H1 (cell line): Measurements from ENCODE around the gene SF3B6. TPM values are rescaled to one million over a fixed set of nuclear protein-coding genes. Genes with fewer than 3 reads are reported as not detected.

Source experiments
- ASH2L ChIP-seq: fragments of 200-600, 300-600 bp; sonication (generic); IDR thresholded peaks from one replicate; pipeline ENCODE4 v1.7.1; 2017; ENCODE audit warnings: low read length
- ATF2 ChIP-seq: IDR thresholded peaks from 2 replicates; pipeline ENCODE4 v1.6.1; 2012; ENCODE audit warnings: low read length, inconsistent platforms
- BACH1 ChIP-seq: IDR thresholded peaks from 2 replicates; pipeline ENCODE4 v1.6.1; 2012; ENCODE audit warnings: low read length, improper control_type of control experiment
- BCL11A ChIP-seq, 2 experiments: IDR thresholded peaks; one replicate each; pipeline ENCODE4 v1.6.1; 2011; ENCODE audit warnings: low read depth in 2 of 2, low read length in 2 of 2, mild to moderate bottlenecking in 2 of 2
- CBX8 ChIP-seq: fragments of 300-800, 300-1000 bp; sonication (generic); IDR thresholded peaks from 2 replicates; pipeline ENCODE4 v1.7.1; 2016; ENCODE audit warnings: low read depth, low read length, borderline replicate concordance
- CTCF ChIP-seq, 3 experiments: IDR thresholded peaks; 1 replicate in 2 of 3; 2 replicates in 1 of 3; pipeline versions ENCODE4 v1.5.1 to v1.6.1; 2011; ENCODE audit warnings: low read length in 3 of 3, mild to moderate bottlenecking in 3 of 3, inconsistent platforms in 2 of 3, low read depth in 1 of 3, moderate library complexity in 1 of 3; ENCODE audit not compliant: insufficient read depth in 1 of 3; ENCODE audit errors: control extremely low read depth in 1 of 3
- EGR1 ChIP-seq: IDR thresholded peaks from 2 replicates; pipeline ENCODE4 v1.6.1; 2011; ENCODE audit warnings: low read depth, low read length, borderline replicate concordance
- EP300 ChIP-seq, 2 experiments: IDR thresholded peaks; 1 replicate in 1 of 2; 2 replicates in 1 of 2; pipeline ENCODE4 v1.6.1; 2011 to 2012; ENCODE audit warnings: low read depth in 2 of 2, low read length in 2 of 2, mild to moderate bottlenecking in 2 of 2, borderline replicate concordance in 1 of 2, inconsistent platforms in 1 of 2, moderate library complexity in 1 of 2
- EZH2 ChIP-seq: fragments of 200-600 bp; sonication (generic); IDR thresholded peaks from 2 replicates; pipeline ENCODE4 v1.7.1; 2012; ENCODE audit warnings: low read depth, mild to moderate bottlenecking, moderate library complexity, low read length, inconsistent platforms; ENCODE audit not compliant: severe bottlenecking
- GABPA ChIP-seq: IDR thresholded peaks from 2 replicates; pipeline ENCODE4 v1.6.1; 2011; ENCODE audit warnings: mild to moderate bottlenecking, low read length, moderate library complexity, borderline replicate concordance; ENCODE audit not compliant: insufficient read depth
- GTF2F1 ChIP-seq: IDR thresholded peaks from 2 replicates; pipeline ENCODE4 v1.6.1; 2012; ENCODE audit warnings: low read depth, low read length, improper control_type of control experiment, borderline replicate concordance
- HDAC6 ChIP-seq: IDR thresholded peaks from one replicate; pipeline ENCODE4 v1.7.1; 2012; ENCODE audit warnings: low read depth, mild to moderate bottlenecking, inconsistent platforms, low read length, moderate library complexity
- JUN ChIP-seq: IDR thresholded peaks from 2 replicates; pipeline ENCODE4 v1.6.1; 2011; ENCODE audit warnings: low read depth, mild to moderate bottlenecking, improper control_type of control experiment, low read length
- JUND ChIP-seq: IDR thresholded peaks from 2 replicates; pipeline ENCODE4 v1.6.1; 2011; ENCODE audit warnings: mild to moderate bottlenecking, improper control_type of control experiment, low read length
- NANOG ChIP-seq: IDR thresholded peaks from 2 replicates; pipeline ENCODE4 v1.6.1; 2011; ENCODE audit warnings: low read length, low read depth, mild to moderate bottlenecking, inconsistent platforms; ENCODE audit not compliant: insufficient read depth, poor library complexity, severe bottlenecking
- NRF1 ChIP-seq: IDR thresholded peaks from 2 replicates; pipeline ENCODE4 v1.6.1; 2011; ENCODE audit warnings: mild to moderate bottlenecking, low read depth, low read length, improper control_type of control experiment
- POLR2A ChIP-seq, 2 experiments: IDR thresholded peaks; 1 replicate in 1 of 2; 2 replicates in 1 of 2; pipeline ENCODE4 v1.6.1; 2011; ENCODE audit warnings: low read depth in 2 of 2, low read length in 2 of 2, mild to moderate bottlenecking in 2 of 2; ENCODE audit errors: control extremely low read depth in 1 of 2
- POU5F1 ChIP-seq: IDR thresholded peaks from 2 replicates; pipeline ENCODE4 v1.6.1; 2011; ENCODE audit warnings: low read depth, mild to moderate bottlenecking, low read length, moderate library complexity
- SAP30 ChIP-seq: fragments of 300-600 bp; sonication (generic); IDR thresholded peaks from 2 replicates; pipeline ENCODE4 v1.7.1; 2012; ENCODE audit warnings: low read length, moderate library complexity, mild to moderate bottlenecking, inconsistent platforms; ENCODE audit not compliant: insufficient read depth, insufficient replicate concordance
- SIX5 ChIP-seq: IDR thresholded peaks from 2 replicates; pipeline ENCODE4 v1.6.1; 2011; ENCODE audit warnings: mild to moderate bottlenecking, low read depth, low read length
- SRF ChIP-seq: IDR thresholded peaks from 2 replicates; pipeline ENCODE4 v1.6.1; 2011; ENCODE audit warnings: mild to moderate bottlenecking, low read depth, low read length, moderate library complexity
- TCF12 ChIP-seq: IDR thresholded peaks from 2 replicates; pipeline ENCODE4 v1.6.1; 2011; ENCODE audit warnings: low read depth, mild to moderate bottlenecking, low read length
- polyA plus RNA-seq, 7 experiments: library from polyadenylated mRNA; depleted of rRNA in 3 of 7; stranded (reverse) in 5 of 7; unstranded in 2 of 7; fragments of >200 nt in 5 of 7; fragments of 200-250 nt in 2 of 7; gene quantifications; 1 replicate in 5 of 7; 2 replicates in 1 of 7; 4 replicates in 1 of 7; pipeline versions ENCODE4 v1.2.1 to v1.2.3, GENCODE V29; 2011 to 2013; ENCODE audit warnings: missing spikeins in 2 of 7, mixed read lengths in 2 of 7
- total RNA-seq: library from RNA; stranded (reverse); fragmentation: NEBNext Ultra II Directional; extraction: Animal tissue kit (Norgen Biotek cat#: 25700); gene quantifications from 2 replicates; pipeline ENCODE4 v1.2.1, GENCODE V29; 2021

The SF3B6 gene
- total and polyA plus RNA-seq, 2 of the 8 experiments (the other 6 are each of a cell fraction or from before 2014, with no cell fraction given): 126 to 155 TPM

GRCh38 chr2:24049485-24050021, 26.6 kb downstream of the SF3B6 start, which contains the start of gene FKBP1B (continued):
- TF ChIP-seq SIX5: no peak
- TF ChIP-seq POU5F1: no peak
- TF ChIP-seq ATF2: no peak
- TF ChIP-seq EZH2: no peak
- TF ChIP-seq SAP30: no peak
- no peak for TF ChIP-seq TCF12
- peak; percentile 67 to 70 for TF ChIP-seq POLR2A (IDR thresholded peaks at IDR 0.05; ENCODE audit: control extremely low read depth in 1 of 2, low read depth in 2 of 2, low read length in 2 of 2)
- no peak for TF ChIP-seq EGR1
- no peak for TF ChIP-seq BCL11A (IDR thresholded peaks at IDR 0.05; ENCODE audit: low read depth in 2 of 2, low read length in 2 of 2)
- TF ChIP-seq BACH1: no peak
- no peak for TF ChIP-seq NRF1
- TF ChIP-seq NANOG: no peak
- TF ChIP-seq JUN: no peak
- TF ChIP-seq GABPA: no peak
- no peak for TF ChIP-seq CBX8
- TF ChIP-seq SRF: no peak
- peak; percentile 90 for TF ChIP-seq ASH2L
- no peak for TF ChIP-seq EP300 (IDR thresholded peaks at IDR 0.05; ENCODE audit: borderline replicate concordance in 1 of 2, low read depth in 2 of 2, low read length in 2 of 2)
- TF ChIP-seq CTCF (IDR thresholded peaks at IDR 0.05; ENCODE audit: control extremely low read depth in 1 of 3, insufficient read depth in 1 of 3, low read depth in 1 of 3, low read length in 3 of 3): no peak
- TF ChIP-seq GTF2F1: no peak
- TF ChIP-seq JUND: no peak
- TF ChIP-seq HDAC6: no peak
